A549 (cell line): Measurements from ENCODE around the gene MYO15B. TPM values are rescaled to one million over a fixed set of nuclear protein-coding genes. Genes with fewer than 3 reads are reported as not detected.

ENCODE experiments used
- ATAC-seq, 2 experiments: fragments of 200-7000 bp in 1 of 2; fragments of >200 bp in 1 of 2; cut with Nextera tagmentation in 1 of 2; cut with Tn5 transposase in 1 of 2; 3 replicates each; pipeline versions ENCODE4 v1.8.0 to v1.9.1; 2018 to 2020; ENCODE audit warnings: mild to moderate bottlenecking in 1 of 2, moderate library complexity in 1 of 2
- CTCF ChIA-PET: fragments of 300-600 bp; sonication (Branson Sonifier 250); formaldehyde crosslinking; extraction: SDS; loops from one replicate; lab custom pipeline; 2021; ENCODE audit warnings: antibody characterized with exemption, inconsistent platforms; lab: Yijun Ruan, JAX
- POLR2A ChIA-PET: fragments of 350-600 bp; formaldehyde crosslinking; extraction: SDS; loops from one replicate; lab custom pipeline; 2021; ENCODE audit warnings: antibody characterized with exemption, inconsistent platforms; lab: Yijun Ruan, JAX
- DNase-seq, 2 experiments: peaks; one replicate each; pipeline versions ENCODE4 v3.0.0 to v3.0.0-alpha.2; 2011 to 2016; ENCODE audit warnings: low read depth in 1 of 2, low spot score in 1 of 2
- FAIRE-seq: peaks from 2 replicates; lab custom pipeline; 2011; peaks lifted over from hg19 to GRCh38; lab: Jason Lieb, UNC
- H3K27ac ChIP-seq, 2 experiments: fragments of >200 bp; sonication (Bioruptor Twin); formaldehyde crosslinking; 3 replicates each; pipeline ENCODE4 v1.5.1; 2016 to 2017
- H3K4me1 ChIP-seq: fragments of >200 bp; sonication (Bioruptor Twin); formaldehyde crosslinking; 3 replicates; pipeline ENCODE4 v1.6.1; 2016
- H3K4me2 ChIP-seq: fragments of >200 bp; sonication (Bioruptor Twin); formaldehyde crosslinking; 3 replicates; pipeline ENCODE4 v1.6.1; 2016
- H3K4me3 ChIP-seq: fragments of >200 bp; sonication (Bioruptor Twin); formaldehyde crosslinking; 3 replicates; pipeline ENCODE4 v1.5.1; 2016
- H3K9me3 ChIP-seq: fragments of >200 bp; sonication (Bioruptor Twin); formaldehyde crosslinking; 3 replicates; pipeline ENCODE4 v1.6.1; 2016
- BHLHE40 ChIP-seq: IDR thresholded peaks from 2 replicates; pipeline ENCODE4 v1.6.1; 2012; ENCODE audit warnings: low read depth, low read length, inconsistent platforms
- EHMT2 ChIP-seq: fragments of 200-600 bp; sonication (generic); IDR thresholded peaks from 2 replicates; pipeline ENCODE4 v1.6.1; 2016; ENCODE audit warnings: antibody characterized with exemption, low read depth, mild to moderate bottlenecking, moderate library complexity
- FOXS1 ChIP-seq: fragments of 250-450 bp; sonication (Bioruptor Pico); IDR thresholded peaks from 2 replicates; pipeline ENCODE4 v1.5.0; 2020; ENCODE audit warnings: mild to moderate bottlenecking, moderate library complexity
- GATA3 ChIP-seq: IDR thresholded peaks from 2 replicates; pipeline ENCODE4 v1.6.1; 2012; ENCODE audit warnings: borderline replicate concordance
- HEYL ChIP-seq: fragments of 250-450 bp; sonication (Bioruptor Pico); IDR thresholded peaks from 2 replicates; pipeline ENCODE4 v1.8.0; 2021; ENCODE audit warnings: mild to moderate bottlenecking, moderate library complexity
- JUNB ChIP-seq: fragments of >200 bp; sonication (Bioruptor Twin); formaldehyde crosslinking; IDR thresholded peaks from 2 replicates; pipeline ENCODE4 v1.6.1; 2016
- MAFK ChIP-seq: fragments of 450-650 bp; IDR thresholded peaks from 2 replicates; pipeline ENCODE4 v1.6.1; 2014; ENCODE audit not compliant: partially characterized antibody
- MAZ ChIP-seq: fragments of 150-350 bp; IDR thresholded peaks from 2 replicates; pipeline ENCODE4 v1.6.1; 2014; ENCODE audit warnings: antibody characterized with exemption, low read depth, low read length, borderline replicate concordance
- NFE2L2 ChIP-seq: fragments of 150-350 bp; conservative IDR thresholded peaks from 2 replicates; pipeline ENCODE4 v1.6.1; 2014; ENCODE audit warnings: low read length
- PHF8 ChIP-seq: fragments of 200-600 bp; sonication (generic); IDR thresholded peaks from 2 replicates; pipeline ENCODE4 v1.6.1; 2016; ENCODE audit warnings: low read depth, mild to moderate bottlenecking, antibody characterized with exemption, moderate library complexity, borderline replicate concordance
- RAD21 ChIP-seq, 2 experiments: fragments of >200 bp in 1 of 2; sonication (Bioruptor Twin) in 1 of 2; formaldehyde crosslinking in 1 of 2; IDR thresholded peaks in 1 of 2; conservative IDR thresholded peaks in 1 of 2; 2 replicates in 1 of 2; 3 replicates in 1 of 2; pipeline ENCODE4 v1.6.1; 2012 to 2018; ENCODE audit warnings: inconsistent platforms in 1 of 2
- RARB ChIP-seq: fragments of 250-450 bp; sonication (Bioruptor Pico); IDR thresholded peaks from 2 replicates; pipeline ENCODE4 v1.8.0; 2021; ENCODE audit warnings: mild to moderate bottlenecking, moderate library complexity
- RFX5 ChIP-seq: fragments of 450-650 bp; IDR thresholded peaks from 2 replicates; pipeline ENCODE4 v1.7.1; 2014; ENCODE audit warnings: antibody characterized with exemption, mild to moderate bottlenecking, moderate library complexity
- SMC3 ChIP-seq: fragments of >200 bp; sonication (Bioruptor Twin); formaldehyde crosslinking; IDR thresholded peaks from 3 replicates; pipeline ENCODE4 v1.6.1; 2018; ENCODE audit warnings: inconsistent platforms
- ZFP36 ChIP-seq: fragments of 450-650 bp; IDR thresholded peaks from 2 replicates; pipeline ENCODE4 v1.6.1; 2014; ENCODE audit warnings: borderline replicate concordance; ENCODE audit not compliant: partially characterized antibody
- WGBS: methylation state at CpG from one replicate; pipeline ENCODE4 v1.1.6; 2017; ENCODE audit errors: missing lambda C conversion rate; 5-methylcytosine and 5-hydroxymethylcytosine counted together
- polyA plus RNA-seq, 4 experiments: library from polyadenylated mRNA; depleted of rRNA in 3 of 4; stranded (reverse); fragments of >200 nt; fragmentation: RNase III in 1 of 4; extraction: RNeasy Plus Mini Kit Qiagen cat#74134 plus additional on column Dnase treatment in 1 of 4; gene quantifications; 2 replicates in 3 of 4; 3 replicates in 1 of 4; pipeline ENCODE4 v1.2.3, GENCODE V29; 2011 to 2017
- TF ChIP-seq, protein P1 (sequence below): fragments of 250-450 bp; sonication (Bioruptor Pico); IDR thresholded peaks from 2 replicates; pipeline ENCODE4 v1.5.0; 2020; ENCODE audit warnings: low read depth, mild to moderate bottlenecking, moderate library complexity
- TF ChIP-seq, protein P2 (sequence below): fragments of >200 bp; sonication (Bioruptor Twin); formaldehyde crosslinking; IDR thresholded peaks from 3 replicates; pipeline ENCODE4 v1.6.1; 2016
- TF ChIP-seq, protein P3 (sequence below): IDR thresholded peaks from 2 replicates; pipeline ENCODE4 v1.6.1; 2012; ENCODE audit warnings: low read depth, borderline replicate concordance
- TF ChIP-seq, protein P4 (sequence below): fragments of >200 bp; sonication (Bioruptor Twin); formaldehyde crosslinking; IDR thresholded peaks from 3 replicates; pipeline ENCODE4 v1.5.1; 2016
- TF ChIP-seq, protein P5 (sequence below): IDR thresholded peaks from 2 replicates; pipeline ENCODE4 v1.6.1; 2012

Gene MYO15B
- polyA plus RNA-seq, 2 of the 4 experiments (the other 2 are of a cell fraction) = 12.4 to 33.9 TPM

DNA sequence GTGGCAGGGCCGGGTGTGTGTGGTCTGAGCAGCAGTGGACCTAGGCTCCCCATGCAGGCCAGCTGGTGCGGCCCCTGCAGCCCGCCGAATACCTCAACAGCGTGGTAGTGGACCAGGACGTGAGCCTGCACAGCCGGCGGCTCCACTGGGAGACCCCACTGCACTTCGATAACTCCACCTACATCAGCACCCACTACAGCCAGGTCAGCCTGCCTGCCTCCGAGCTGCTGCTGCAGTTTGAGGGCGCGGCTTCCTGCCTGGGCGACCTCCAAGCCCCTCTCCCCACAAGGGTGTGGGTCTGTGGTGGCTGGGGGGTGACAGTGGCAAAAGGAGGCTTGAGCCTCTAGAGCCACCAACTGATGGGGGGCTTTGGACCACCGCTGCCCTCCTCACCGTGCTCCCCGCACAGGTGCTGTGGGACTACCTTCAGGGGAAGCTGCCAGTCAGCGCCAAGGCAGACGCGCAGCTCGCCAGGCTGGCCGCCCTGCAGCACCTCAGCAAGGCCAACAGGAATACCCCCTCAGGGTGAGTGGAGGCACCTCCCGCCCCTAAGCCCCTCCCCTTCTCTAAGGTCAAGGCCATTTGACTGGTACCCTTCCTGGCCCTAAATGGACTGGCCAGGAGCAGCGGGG is 37.2 kb downstream of the MYO15B start:
- Histone ChIP-seq H3K27ac (no peak overlapping the region), H3K4me3 (no peak overlapping the region), H3K4me2 (no peak overlapping the region), H3K9me3 (no peaks in the 10 kb centered on the region), H3K4me1 (no peaks in the 10 kb centered on the region; the same call in 2 of the 3 replicates)
- ATAC-seq (no peak), FAIRE-seq (no peak), DNase-seq (no peak)
- CTCF ChIA-PET = interaction anchor here (0.6 to 51.3 kb wide), 14 partner anchors 8 to 1059 kb away, joined by 3 to 2254 read pairs (median 4); partner anchors contain the start of genes GALK1, MYO15B, RECQL5 and SAP30BP
- TF ChIP-seq HEYL (CRISPR knock-in tag) (no peak), FOXS1 (CRISPR knock-in tag) (no peak), ZFP36 (no peak), MAFK (no peak), PHF8 (no peak), JUNB (no peak), RFX5 (no peak)
- TF ChIP-seq, protein P1, sequence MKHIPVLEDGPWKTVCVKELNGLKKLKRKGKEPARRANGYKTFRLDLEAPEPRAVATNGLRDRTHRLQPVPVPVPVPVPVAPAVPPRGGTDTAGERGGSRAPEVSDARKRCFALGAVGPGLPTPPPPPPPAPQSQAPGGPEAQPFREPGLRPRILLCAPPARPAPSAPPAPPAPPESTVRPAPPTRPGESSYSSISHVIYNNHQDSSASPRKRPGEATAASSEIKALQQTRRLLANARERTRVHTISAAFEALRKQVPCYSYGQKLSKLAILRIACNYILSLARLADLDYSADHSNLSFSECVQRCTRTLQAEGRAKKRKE (CRISPR knock-in tag) = no peak
- TF ChIP-seq, protein P2, sequence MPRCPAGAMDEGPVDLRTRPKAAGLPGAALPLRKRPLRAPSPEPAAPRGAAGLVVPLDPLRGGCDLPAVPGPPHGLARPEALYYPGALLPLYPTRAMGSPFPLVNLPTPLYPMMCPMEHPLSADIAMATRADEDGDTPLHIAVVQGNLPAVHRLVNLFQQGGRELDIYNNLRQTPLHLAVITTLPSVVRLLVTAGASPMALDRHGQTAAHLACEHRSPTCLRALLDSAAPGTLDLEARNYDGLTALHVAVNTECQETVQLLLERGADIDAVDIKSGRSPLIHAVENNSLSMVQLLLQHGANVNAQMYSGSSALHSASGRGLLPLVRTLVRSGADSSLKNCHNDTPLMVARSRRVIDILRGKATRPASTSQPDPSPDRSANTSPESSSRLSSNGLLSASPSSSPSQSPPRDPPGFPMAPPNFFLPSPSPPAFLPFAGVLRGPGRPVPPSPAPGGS = no peak
- 85% methylated on average over 9 of the region's 23 CpGs for WGBS
- POLR2A ChIA-PET = interaction anchor here (1.2 kb wide), 1 partner anchor 9 kb away, joined by 3 read pairs; the partner anchor contains the start of gene SMIM5

DNA sequence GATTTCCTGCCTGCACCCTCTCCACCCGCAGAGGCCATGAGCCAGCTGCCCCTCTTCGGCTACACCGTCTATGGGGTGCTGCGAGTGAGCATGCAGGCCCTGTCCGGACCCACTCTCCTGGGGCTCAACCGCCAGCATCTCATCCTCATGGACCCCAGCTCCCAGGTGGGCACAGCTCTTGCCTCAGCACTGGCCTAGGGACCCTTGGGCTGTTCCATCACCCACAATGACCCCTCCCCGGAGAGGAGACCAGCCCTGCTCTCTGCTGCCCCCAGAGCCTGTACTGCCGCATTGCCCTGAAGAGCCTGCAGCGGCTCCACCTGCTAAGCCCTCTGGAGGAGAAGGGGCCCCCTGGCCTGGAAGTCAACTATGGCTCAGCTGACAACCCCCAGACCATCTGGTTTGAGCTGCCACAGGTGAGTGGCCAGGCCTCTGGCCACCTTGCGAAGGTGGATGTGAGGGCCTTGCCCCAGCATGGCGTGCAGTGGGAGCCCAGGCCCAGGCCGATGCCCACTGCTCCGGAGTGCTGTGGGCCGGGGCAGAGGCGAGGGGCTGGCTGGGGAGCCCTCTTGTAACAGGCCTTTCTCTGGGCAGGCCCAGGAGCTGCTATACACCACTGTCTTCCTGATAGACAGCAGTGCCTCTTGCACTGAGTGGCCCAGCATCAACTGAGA is 38.4 kb downstream of the MYO15B start:
- ATAC-seq (peak; percentile 54 to 84), DNase-seq (peak; percentile 37 to 82), FAIRE-seq (no peak)
- CTCF ChIA-PET = interaction anchor here (0.6 to 51.3 kb wide), 15 partner anchors 7 to 223 kb away, joined by 3 to 2254 read pairs (median 4); partner anchors contain the start of genes GALK1, LLGL2, MYO15B and RECQL5
- Histone ChIP-seq H3K4me1 (no peaks in the 10 kb centered on the region; the same call in 2 of the 3 replicates), H3K4me3 (no peak overlapping the region), H3K9me3 (no peaks in the 10 kb centered on the region), H3K4me2 (no peak overlapping the region), H3K27ac (no peak overlapping the region)
- POLR2A ChIA-PET = no interaction called here
- TF ChIP-seq SMC3 (peak; percentile 23; the same call in 2 of the 3 replicates), EHMT2 (no peak), JUNB (no peak), MAZ (0 out of 2 replicates have a peak, but pooled peaks have one; percentile 31), NFE2L2 (no peak), BHLHE40 (no peak), RAD21 (conservative IDR thresholded peaks at IDR 0.05 in 1 of 2, IDR thresholded peaks at IDR 0.05 in 1 of 2) (peak; percentile 52 to 55; a peak in 4 of 5 replicates), GATA3 (no peak), RARB (CRISPR knock-in tag) (no peak)
- TF ChIP-seq, protein P3, sequence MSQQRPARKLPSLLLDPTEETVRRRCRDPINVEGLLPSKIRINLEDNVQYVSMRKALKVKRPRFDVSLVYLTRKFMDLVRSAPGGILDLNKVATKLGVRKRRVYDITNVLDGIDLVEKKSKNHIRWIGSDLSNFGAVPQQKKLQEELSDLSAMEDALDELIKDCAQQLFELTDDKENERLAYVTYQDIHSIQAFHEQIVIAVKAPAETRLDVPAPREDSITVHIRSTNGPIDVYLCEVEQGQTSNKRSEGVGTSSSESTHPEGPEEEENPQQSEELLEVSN = no peak
- TF ChIP-seq, protein P4, sequence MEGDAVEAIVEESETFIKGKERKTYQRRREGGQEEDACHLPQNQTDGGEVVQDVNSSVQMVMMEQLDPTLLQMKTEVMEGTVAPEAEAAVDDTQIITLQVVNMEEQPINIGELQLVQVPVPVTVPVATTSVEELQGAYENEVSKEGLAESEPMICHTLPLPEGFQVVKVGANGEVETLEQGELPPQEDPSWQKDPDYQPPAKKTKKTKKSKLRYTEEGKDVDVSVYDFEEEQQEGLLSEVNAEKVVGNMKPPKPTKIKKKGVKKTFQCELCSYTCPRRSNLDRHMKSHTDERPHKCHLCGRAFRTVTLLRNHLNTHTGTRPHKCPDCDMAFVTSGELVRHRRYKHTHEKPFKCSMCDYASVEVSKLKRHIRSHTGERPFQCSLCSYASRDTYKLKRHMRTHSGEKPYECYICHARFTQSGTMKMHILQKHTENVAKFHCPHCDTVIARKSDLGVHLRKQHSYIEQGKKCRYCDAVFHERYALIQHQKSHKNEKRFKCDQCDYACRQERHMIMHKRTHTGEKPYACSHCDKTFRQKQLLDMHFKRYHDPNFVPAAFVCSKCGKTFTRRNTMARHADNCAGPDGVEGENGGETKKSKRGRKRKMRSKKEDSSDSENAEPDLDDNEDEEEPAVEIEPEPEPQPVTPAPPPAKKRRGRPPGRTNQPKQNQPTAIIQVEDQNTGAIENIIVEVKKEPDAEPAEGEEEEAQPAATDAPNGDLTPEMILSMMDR = peak; percentile 64
- TF ChIP-seq, protein P5, sequence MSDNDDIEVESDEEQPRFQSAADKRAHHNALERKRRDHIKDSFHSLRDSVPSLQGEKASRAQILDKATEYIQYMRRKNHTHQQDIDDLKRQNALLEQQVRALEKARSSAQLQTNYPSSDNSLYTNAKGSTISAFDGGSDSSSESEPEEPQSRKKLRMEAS = peak; percentile 34
- WGBS = 80% methylated on average over 11 of the region's 15 CpGs
